SK-MEL-5 (cell line): ENCODE data around the gene SLC6A11. TPM values are rescaled to one million over a fixed set of nuclear protein-coding genes. Genes with fewer than 3 reads are reported as not detected.

Source experiments
- DNase-seq: peaks from one replicate; pipeline ENCODE4 v3.0.0-alpha.2; 2016; ENCODE audit warnings: low read depth, low spot score
- in situ Hi-C: cut with HindIII; loops from 2 replicates; pipeline ENCODE4 v1.10.0; 2016; ENCODE audit warnings: low sequenced_read_pairs, high pct_unique_total_duplicates, low pct_unique_long_range_greater_than_20kb
- polyA plus RNA-seq, 2 experiments: library from polyadenylated mRNA; depleted of rRNA; stranded (reverse); fragments of >200 nt; gene quantifications; 2 replicates each; pipeline ENCODE4 v1.2.3, GENCODE V29; 2015
- total RNA-seq: library from RNA; depleted of rRNA; stranded (reverse); fragments of >200 nt; shearing (Covaris generic); gene quantifications from 2 replicates; pipeline ENCODE4 v1.2.3, GENCODE V29; 2014; rRNA removed

SLC6A11 gene
- 0.08 and 0.13 TPM in 2 replicates for total RNA-seq
- 0.03 and 0.44 TPM in 2 replicates for polyA plus RNA-seq (2015; cell fraction: cytosol; rRNA removed)
- not detected in 2 replicates for polyA plus RNA-seq (2015; cell fraction: nucleus; rRNA removed)

- in situ Hi-C loops = no loop called here
- no peak for DNase-seq
Observed at GRCh38 chr3:10816019-10816862, at the start of gene SLC6A11. Gene SLC6A11, plus strand, starts transcription at chr3:10816228. Its CDS starts 38 bp downstream, at chr3:10816266.

DNA sequence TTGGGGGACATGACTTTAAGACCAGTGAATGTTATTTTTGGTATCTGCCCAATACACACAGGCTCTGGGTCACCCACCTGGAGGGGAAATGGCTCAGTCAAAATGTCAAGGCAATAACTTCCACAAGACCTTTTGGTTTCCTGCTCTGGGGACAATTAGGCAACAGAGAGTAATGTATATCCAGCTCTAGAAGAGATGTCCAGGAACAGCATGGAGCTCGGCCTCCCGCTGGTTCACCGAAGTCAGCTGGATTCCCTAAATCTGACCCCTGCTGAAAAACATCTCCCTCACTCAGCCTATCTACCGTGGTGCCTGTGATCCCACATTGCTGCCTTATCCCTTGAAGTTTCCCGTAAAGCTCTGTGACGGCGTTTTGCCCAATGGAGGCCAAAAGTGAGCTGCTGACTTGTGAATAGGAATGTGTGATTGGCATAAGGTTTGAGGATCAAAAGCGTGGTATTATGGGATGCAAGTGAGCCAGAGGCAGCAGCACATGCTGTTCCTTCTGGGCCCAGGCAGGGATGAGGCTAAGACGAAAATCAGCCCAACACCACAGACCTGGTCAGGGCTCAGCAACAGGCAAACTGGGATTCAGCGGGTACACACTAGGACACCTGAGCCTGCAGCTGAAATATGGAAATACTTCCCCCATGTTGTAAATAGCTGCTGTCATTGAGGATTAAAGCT, 47.2 kb upstream of the SLC6A11 start:
- DNase-seq = no peak
- in situ Hi-C loops = no loop called here

DNA sequence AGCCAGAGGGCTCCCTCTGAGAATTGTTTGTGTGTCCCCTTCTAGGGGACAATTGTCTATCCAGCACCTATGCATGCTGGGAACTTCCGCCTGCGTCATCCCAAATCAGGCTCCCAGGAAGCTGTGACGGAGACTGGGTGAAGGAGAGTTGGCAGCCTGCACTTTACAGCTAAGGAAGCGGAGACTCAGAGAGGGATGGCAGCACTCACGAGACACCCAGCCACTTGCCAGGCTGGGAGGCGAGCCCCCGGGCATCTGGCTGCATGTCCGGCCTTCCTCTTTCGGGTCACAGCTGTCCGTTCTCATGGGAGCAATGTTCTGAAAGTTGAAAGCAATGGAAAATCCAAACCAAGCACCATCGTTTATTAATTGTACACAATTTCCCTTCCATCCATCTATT, 45.5 kb upstream of the SLC6A11 start:
- DNase-seq = peak; percentile 2
- in situ Hi-C loops = no loop called here

GRCh38 chr3:10770981-10771380, 45.0 kb upstream of the SLC6A11 start:
- in situ Hi-C loops = no loop called here

GRCh38 chr3:10771486-10772270, 44.4 kb upstream of the SLC6A11 start:
- in situ Hi-C loops = no loop called here
- no peak for DNase-seq

More at GRCh38 chr3:10770981-10771380, 45.0 kb upstream of the SLC6A11 start:
- no peak for DNase-seq

DNA sequence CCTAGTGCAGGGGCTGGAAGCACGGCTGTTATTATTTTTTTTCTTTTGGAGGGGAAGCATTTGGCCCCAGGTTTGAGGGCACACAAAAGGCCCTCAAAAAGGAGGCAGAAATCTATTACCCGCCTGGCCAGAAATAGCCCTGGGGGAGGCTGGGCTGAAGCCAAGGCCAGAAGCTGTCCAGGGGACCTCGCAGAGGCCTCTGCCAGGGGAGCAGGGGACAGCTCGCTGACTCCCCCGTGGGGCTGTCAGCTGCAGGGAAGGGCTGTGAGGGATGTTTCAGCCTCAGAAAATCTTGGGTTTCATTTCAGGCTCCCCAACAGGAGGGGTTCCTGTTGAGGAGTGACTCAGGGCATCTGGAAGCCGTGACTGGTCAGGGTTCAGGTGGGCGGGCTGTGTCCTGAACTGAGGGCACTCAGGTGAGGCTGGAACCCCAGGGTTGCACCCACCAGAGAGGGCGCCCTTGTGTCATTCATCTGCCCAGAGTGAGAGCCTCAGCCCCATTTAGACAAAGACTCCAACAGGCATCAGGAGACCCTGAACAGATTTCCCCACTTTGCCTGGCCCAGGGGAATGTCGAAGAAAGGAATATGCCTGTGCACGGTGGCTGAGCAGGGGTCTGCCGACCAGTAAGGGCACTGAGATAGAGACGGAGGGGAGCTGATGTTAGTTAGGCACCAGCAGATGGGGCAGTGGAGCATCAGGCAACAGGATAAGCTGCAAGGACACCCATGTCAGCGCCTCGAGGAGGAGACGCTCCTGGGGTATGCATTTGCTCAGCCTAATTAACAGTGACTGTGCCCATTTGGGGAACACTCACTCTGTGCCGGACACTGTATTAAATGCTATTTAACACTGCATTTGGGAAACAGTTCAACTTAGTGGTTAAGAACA, 43.5 kb upstream of the SLC6A11 start:
- in situ Hi-C loops = no loop called here
- peak; percentile 51 for DNase-seq

GRCh38 chr3:10774129-10774670, 41.8 kb upstream of the SLC6A11 start:
- in situ Hi-C loops = no loop called here
- no peak for DNase-seq

- no peak for DNase-seq
- in situ Hi-C loops = no loop called here
Observed at GRCh38 chr3:10774825-10775224, 41.2 kb upstream of the SLC6A11 start.

GRCh38 chr3:10775259-10775658, 40.8 kb upstream of the SLC6A11 start:
- no peak for DNase-seq
- in situ Hi-C loops = no loop called here

DNA sequence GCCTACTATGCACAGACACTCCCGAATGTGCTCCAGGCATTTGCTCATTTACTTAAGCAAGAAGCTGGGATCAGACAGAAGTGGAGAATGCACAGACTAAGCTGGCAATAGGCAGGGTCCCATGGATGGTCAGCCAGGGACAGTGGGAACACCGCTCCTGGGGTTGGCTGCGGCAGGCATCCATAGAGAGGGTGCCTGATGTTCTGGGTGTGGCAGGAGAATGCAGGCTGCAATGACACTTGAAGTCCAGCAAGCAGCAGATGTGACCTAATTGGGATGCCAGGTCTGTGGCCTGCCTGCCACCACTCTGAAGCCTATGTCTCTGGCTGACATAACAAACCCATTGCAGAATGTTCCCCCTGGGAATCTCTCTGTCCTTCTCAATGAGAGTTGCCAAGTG, 40.2 kb upstream of the SLC6A11 start:
- no peak for DNase-seq
- in situ Hi-C loops = no loop called here

DNA sequence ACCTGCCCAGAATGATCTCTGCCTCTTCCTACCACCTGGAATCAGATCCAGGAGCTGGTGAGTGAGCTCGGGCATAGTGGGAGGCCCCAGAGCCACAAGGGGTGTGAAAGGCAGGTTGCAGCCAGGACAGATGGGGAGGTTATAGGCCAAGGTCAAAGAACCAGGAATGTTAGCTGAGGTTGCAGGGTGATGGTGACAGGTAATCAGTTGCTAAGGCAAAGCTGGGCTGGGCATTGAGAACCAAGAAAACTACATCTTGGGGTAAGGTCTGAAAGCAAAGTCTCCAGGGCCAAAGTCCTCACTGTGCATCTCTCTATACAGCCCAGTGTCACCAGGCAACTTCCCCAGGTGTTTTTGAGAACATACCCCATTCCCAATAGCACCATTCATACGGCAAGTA, 38.4 kb upstream of the SLC6A11 start:
- DNase-seq = no peak
- in situ Hi-C loops = no loop called here

- in situ Hi-C loops = no loop called here
- DNase-seq = no peak
Observed at GRCh38 chr3:10778492-10779292, 37.3 kb upstream of the SLC6A11 start.

DNA sequence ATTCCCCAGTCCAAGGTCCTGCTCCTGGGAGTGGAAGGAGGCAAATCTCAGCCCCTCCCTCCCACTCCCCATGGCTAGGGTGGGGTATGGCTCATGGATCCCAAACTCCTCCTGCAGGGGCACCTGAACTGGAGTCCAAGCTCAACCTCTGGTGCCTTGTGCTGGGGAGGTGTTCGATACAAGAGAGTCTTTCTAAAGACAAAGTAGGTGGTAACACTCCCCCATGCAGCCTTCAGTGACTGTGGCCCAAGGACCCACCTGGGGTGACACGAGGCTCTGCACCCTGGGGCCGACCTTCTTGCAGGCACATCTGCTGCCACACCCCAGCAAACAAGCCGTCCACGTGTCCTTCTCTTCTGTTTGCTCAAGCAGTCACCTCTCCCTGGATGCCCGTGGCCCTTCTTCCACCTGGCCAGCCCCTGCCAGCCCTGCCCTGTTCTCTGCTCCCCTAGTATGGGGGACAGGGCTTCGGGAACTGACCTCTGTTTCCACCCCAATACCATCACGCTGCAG, 36.7 kb upstream of the SLC6A11 start:
- no peak for DNase-seq
- in situ Hi-C loops = no loop called here

GRCh38 chr3:10780243-10780642, 35.8 kb upstream of the SLC6A11 start:
- in situ Hi-C loops = no loop called here
- no peak for DNase-seq

- in situ Hi-C loops = no loop called here
- DNase-seq = no peak
Observed at GRCh38 chr3:10780922-10781321, 35.1 kb upstream of the SLC6A11 start.

- in situ Hi-C loops = no loop called here
- no peak for DNase-seq
Observed at GRCh38 chr3:10781981-10782380, 34.0 kb upstream of the SLC6A11 start.
